Choroid plexus epithelial cell (primary cell): ENCODE results near the gene INTS14.

ENCODE experiments used
- DNase-seq: peaks from one replicate; pipeline ENCODE4 v3.0.0-alpha.2; 2010; ENCODE audit warnings: low read depth
- H3K4me3 ChIP-seq: 2 replicates; pipeline ENCODE4 v1.5.1; 2011; ENCODE audit warnings: low read depth, mild to moderate bottlenecking, control low read depth, low read length, moderate library complexity
- CTCF ChIP-seq: conservative IDR thresholded peaks from 2 replicates; pipeline ENCODE4 v1.5.1; 2011; ENCODE audit warnings: low read depth, mild to moderate bottlenecking, control low read depth, inconsistent platforms, low read length, moderate library complexity

Gene INTS14

GRCh38 chr15:65580287-65580686, 30.6 kb downstream of the INTS14 start:
- H3K4me3 ChIP-seq = no peak overlapping the region
- no peak for TF ChIP-seq CTCF
- DNase-seq = peak; percentile 86

- no peak for DNase-seq
- no peak for TF ChIP-seq CTCF
- H3K4me3 ChIP-seq = no peak overlapping the region
Observed at GRCh38 chr15:65579762-65580161, 31.2 kb downstream of the INTS14 start.

GRCh38 chr15:65578904-65579728, 31.8 kb downstream of the INTS14 start:
- peak; percentile 21 for DNase-seq
- no peak for TF ChIP-seq CTCF
- H3K4me3 ChIP-seq = no peak overlapping the region

- no peak for TF ChIP-seq CTCF
- H3K4me3 ChIP-seq = no peak overlapping the region
- no peak for DNase-seq
Observed at GRCh38 chr15:65577129-65577996, 33.6 kb downstream of the INTS14 start.

- peak; percentile 52 for DNase-seq
- H3K4me3 ChIP-seq = no peak overlapping the region
- no peak for TF ChIP-seq CTCF
Observed at GRCh38 chr15:65576664-65577063, 34.3 kb downstream of the INTS14 start.

- no peak for TF ChIP-seq CTCF
- DNase-seq = no peak
- no peak overlapping the region for H3K4me3 ChIP-seq
Observed at GRCh38 chr15:65571971-65572370, 39.0 kb downstream of the INTS14 start.
